Measurements from ENCODE around the gene CTSS.
A peak's percentile ranks its signal among the peaks of the same experiment; 100 is the strongest.
"Not testable (repeated sequence)": the region's sequence is repeated elsewhere in the genome, so short reads cannot be mapped to it uniquely, and the experiment has no call there.

Gene CTSS

DNA sequence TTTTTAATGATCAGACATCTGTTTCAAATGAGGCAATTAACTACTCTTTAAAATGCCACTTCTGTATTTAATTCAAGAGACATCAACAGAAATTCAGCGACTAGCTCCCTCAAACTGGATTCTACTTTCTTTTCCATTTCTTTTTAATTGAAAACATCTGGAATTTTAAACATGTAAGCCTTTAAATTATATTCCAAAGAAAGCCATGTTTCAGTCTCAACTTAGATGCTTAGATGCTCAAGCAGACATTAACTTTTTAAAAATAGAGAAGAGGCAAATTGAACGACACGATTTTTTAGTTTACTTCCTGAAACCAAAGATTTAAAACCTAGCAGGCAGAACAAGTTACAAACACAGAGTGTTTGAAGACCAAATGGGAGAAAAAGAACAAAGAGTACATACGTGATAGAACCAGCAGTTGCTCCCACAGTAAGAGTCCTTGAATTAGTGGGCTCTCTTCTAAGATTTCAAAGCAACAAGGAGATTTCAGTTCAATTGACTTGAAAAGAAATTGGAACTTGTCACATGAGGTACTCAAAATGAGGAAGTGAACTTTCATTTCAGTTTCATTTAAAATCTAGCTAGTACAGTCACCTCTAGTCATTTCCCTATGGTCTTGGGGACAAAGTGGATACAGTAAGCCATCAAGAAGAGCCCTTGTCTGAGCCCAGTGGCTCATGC lies at the start of gene CTSS:
Gene CTSS, minus strand, starts transcription at position 483 of the 681 bp plus-strand sequence. CDS start 1,015 bp downstream, outside the sequence.
- peak; percentile 68 for DNase-seq (ENCODE audit: low spot score)

DNA sequence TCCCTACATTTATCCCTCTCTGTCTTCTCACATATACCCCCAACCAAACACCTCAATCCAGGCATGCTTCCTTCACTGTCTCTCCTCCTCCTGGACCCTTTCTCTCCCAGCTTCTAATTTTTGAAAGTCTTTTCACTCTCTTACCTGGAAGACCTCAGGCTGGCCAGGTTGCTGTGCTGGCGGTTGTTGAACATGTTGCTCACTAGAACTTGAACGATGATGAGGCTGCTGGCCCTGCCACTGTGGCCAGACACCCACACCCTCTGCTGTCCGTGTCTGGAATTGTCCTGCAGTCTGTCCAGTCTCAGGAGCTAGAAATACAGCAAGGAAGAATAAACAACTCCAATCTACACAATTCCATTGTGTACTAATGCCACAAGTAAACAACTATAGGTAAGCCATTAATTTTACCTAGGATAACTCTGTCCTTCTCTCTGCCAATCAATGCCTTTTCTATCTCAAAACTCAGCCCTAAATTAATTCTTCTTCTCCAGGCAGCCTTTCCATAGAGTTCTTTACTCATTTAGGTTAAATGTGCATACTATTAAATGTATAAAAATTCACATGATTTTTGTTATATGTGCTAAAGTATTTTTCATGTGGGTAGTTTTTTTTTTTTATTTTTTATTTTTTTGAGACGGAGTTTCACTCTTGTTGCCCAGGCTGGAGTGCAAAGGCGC lies 47.6 kb upstream of the CTSS start:
- peak; percentile 25 for DNase-seq (ENCODE audit: low spot score)

DNA sequence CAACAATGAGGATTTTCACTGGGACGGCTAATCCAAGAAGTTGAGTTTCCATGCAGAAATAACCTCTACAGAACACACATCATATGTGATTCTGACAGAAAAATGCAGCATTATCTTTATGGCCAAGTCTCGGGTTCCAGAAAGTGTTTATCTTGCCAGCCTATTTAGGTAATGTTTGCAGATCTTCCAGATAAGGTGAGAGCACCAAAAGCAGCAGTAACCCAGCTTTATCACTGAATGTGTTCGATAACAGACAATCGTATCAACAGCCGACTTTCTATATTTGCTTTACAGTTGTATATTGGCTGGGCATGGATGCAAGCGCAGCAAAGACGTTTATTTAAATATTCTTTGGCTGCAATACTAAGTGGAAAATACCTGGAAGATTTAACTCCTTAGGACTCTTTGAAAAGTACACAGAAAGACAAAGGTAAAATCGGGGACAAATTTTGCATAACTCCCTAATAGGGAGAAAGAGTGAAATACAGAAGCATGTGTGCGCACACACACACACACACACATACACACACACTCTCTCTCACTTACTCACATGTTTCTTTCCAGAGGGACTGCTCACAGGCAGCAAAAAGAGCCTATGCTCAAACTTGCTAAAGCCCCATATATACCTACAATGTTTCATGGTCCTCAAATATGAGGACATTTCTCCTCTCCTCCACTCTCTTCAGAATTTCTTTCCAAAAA lies 45.5 kb upstream of the CTSS start:
- no peak for DNase-seq (ENCODE audit: low spot score)

DNA sequence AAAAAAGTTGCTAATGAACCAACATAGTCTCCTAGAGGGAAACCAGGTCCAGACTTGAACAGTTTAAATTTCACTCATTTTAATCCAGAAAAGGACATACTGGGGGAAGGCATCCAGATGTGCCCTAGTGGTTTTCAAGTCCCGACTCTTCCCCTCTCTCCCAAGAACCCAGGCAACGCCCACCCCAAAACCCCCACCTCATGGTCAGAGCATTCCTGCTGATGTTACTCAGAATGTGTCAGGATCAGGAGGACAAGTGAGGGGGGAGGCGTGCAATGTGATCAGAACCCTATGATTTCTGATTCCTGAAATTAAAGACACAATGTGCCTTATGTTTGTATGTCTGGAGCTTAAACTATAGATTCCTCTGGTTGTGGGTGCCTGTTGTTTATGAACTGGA lies 44.1 kb upstream of the CTSS start:
- no peak for DNase-seq (ENCODE audit: low spot score)

DNA sequence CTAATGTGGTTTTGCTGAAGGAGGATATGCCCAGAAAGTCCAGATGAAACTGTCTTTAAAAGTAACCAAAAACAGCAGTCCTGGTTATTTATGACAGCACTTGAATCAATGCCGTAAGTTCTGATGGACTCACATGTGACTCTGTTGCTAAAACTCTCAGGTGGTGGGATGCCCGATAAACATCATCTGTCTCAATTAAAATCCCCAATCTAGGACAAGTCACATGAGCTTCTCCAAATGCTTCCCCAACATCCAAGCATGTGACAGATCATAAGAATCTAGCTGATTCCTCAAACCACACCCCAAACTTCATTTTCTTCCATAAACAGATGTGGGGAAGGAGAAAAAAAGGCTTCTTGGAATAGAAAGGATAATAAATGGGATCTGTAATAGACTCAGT lies 43.3 kb upstream of the CTSS start:
- no peak for DNase-seq (ENCODE audit: low spot score)

DNA sequence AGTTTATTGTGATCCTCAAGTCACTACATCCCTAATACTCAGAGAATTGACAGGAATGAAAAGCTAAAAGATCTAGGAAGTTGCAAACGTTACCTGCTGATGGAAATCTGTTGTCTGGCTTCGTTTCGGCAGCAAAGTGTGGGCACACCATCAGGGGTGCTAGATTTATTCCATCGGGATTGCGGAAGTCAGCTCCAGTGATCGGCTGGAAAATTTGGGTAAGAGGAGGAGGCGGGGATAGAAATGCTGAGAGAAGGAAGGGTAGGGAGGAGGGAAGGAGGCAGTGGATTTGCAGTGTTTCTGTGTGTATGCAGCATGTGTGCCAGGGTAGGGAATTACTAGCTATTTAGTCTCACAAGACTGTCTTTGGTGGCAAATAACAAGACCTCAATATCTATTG lies 42.5 kb upstream of the CTSS start, which contains the start of gene CTSK:
Gene CTSK, minus strand, starts transcription at position 140 of the 400 bp plus-strand sequence. CDS start 1,455 bp downstream, outside the sequence.
- DNase-seq (ENCODE audit: low spot score) = no peak

DNA sequence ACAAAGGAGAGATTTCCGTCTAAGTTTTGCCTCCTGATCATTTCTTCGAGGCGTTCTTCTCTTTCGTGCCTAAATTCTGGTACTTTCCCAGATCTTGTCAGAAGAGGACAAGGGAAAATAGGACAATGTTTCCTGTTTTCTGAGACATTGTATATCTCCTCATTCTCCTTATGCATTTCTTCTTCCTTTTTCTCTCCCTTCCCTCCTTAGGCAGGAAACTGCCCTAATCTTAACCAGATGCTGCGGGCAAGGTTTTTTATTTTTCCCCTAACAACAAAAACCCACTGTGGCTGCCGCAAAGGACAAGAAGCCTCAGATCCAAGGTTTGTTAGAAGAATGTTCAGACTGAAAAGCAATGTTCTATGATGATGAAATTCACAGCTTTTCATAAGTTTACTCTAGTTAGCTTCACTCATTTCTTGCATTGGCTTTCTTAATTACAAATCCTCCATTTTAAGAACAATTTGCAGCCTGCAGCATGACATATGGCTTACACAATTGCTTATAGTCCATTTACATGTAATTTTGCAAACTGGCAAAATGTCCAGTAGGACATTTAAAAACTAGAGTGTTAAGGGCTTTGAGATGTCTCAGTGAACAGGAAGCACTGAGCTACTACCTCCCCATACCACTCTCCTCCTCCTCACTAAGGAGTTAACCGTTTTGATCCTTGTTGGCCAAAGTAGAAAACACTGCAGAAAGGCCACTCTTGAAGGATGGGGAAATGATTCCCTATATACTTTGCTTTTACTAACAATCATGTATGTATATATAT lies 41.9 kb upstream of the CTSS start:
- DNase-seq (ENCODE audit: low spot score) = no peak

DNA sequence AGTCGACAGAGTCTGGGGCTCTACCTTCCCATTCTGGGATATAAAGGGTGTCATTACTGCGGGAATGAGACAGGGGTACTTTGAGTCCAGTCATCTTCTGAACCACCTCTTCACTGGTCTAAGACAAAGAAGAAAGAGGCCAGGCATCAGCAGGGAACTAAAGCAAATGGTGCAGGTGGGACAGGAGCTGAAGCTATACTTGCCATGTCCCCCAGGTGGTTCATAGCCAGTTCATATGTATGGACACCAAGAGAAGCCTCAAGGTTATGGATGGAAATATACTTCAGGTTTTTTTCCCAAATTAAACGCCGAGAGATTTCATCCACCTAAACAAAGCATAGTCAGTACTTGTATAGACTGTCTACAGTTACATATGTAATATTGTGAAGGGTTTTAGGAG lies 40.3 kb upstream of the CTSS start:
- no peak for DNase-seq (ENCODE audit: low spot score)

DNA sequence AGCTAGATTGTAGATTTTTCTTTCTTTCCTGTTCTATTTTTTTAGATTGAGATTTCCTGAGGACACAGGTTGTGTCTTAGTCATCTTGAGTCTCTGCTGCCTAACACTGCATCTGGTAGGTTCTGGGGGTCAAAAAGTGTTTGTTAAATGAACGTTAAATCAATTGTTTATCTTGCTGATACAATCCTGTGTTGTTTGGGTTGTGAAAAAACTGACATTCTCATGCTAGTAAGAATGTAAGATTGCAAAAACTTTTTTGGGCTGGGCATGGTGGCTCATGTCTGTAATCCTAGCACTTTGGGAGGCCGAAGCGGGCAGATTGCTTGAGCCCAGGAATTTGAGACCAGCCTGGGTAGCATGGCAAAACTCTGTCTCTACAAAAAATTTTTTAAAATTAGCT lies 39.1 kb upstream of the CTSS start:
- DNase-seq (ENCODE audit: low spot score) = no peak

DNA sequence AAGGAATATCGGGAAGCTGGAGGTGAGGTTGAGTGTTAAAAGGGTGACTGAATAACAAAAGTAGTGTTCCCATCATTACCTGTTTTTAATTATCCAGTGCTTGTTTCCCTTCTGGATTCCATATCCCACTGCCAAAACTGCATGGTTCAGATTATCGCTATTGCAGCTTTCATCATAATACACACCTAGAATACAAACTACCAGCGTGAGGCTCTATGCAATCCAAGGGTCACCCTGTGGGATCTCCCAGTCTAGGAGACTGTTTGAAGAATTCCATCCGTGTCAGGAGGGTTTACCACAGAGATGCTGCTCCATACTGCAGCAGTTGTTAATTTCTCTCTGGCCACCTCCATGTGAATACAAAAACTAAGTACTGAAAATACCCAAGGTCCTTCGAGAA lies 33.5 kb upstream of the CTSS start:
- DNase-seq (ENCODE audit: low spot score) = no peak

DNA sequence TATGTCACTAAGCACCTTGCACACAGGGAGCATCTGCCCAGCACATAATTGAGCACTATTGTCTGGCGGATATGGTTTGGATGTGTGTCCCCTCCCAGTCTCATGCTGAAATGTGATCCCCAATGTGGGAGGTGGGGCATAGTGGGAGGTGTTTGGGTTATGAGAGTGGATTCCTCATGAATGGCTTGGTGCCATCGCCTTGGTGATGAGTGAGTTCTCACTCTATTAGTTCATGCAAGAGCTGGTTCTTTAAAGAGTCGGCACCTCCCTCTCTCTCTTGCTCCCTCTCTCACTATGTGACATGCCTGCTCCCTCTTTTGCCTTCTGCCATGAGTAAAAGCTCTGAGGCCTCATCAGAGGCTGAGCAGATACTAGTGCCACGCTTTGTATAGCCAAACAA lies 32.9 kb upstream of the CTSS start:
- DNase-seq (ENCODE audit: low spot score) = no peak

DNA sequence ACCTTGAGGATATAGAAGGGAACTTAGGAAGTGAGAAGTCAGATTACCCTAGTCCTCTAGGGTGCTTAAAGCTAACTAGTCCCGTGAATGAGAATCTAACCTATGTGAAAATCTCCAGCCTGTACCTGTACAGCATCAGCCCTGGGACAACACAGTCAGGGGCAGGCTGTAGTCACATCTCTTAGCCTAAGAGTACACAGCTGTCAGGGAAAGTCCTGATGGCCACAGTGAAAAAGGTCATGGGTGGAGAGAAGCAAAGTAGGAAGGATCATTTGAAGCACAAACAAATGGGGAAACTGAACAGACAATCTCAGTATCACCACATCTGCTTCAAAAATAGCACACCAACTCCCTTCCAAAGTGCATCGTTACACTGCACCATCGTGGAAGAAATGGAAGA lies 30.8 kb upstream of the CTSS start:
- no peak for DNase-seq (ENCODE audit: low spot score)

DNA sequence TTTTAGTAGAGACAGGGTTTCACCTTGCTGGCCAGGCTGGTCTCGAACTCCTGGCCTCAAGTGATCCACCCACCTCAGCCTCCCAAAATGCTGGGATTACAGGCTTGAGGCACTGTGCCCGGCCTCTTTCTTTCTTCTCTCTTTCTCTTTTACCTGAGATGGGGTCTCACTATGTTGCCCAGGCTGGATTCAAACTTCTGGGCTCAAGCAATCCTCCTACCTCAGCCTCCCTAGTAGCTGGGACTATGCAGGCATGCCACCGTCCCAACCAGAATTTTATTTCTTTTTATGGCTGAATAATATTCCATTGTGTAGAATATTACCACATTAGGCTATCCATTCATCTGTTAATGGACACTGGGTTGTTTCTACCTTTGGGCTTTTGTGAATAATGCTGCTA lies 28.2 kb upstream of the CTSS start:
- not testable (repeated sequence) for DNase-seq (ENCODE audit: low spot score)

DNA sequence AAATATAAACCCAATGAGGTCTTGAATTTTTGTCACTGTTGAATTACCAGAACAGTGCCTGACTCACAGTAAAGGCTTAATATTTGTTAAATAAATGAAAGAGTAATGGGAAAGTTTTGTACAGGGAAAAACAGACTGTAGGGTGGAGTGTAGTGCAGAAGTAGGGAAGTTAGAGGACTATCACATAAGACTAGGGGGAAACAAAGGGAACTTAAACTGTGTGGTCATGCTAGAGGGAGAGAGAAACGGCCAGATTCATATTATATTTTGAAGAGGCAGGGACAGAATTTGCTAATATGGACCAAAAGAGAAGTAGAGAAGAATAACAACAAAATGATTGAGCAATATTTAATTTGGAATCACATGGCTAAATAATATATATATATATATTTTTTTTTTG lies 27.6 kb upstream of the CTSS start:
- no peak for DNase-seq (ENCODE audit: low spot score)

DNA sequence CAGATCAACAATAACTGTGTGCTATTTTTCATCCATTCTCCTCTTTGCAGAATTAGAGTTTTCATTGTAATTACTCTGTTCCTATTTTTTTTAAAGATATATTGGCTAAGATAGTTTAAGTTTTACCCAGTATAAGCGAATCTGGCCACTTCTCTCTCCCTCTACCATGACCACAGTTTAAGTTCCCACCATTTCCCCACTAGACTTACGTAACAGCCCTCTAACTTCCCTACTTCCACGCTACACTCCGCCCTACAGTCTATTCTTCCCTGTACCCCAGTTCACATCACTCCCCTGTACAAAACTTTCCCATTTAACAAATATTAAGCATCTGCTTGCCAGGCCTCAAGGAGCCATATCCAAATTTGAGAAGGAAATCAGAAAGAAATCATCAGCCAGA lies 26.0 kb upstream of the CTSS start:
- DNase-seq (ENCODE audit: low spot score) = no peak

DNA sequence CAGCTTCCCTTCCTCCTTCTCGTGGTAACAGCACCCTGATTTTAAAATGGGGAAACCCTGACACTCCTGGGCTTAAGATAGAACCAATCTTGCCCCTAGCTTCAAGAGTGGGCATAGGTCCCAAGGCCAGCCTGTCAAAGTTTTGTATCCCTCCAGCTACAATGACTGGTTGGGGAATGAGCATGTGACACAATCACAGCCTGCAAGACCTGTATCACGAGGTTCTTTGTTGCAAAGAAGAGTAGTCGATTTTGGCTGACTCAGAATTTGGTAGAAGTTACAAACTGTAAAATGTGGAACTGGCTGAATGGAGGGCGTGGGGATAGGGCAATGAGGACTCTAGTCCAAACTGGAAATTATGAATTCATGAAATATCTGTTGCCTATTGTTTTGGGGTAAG lies 23.8 kb upstream of the CTSS start:
- no peak for DNase-seq (ENCODE audit: low spot score)

DNA sequence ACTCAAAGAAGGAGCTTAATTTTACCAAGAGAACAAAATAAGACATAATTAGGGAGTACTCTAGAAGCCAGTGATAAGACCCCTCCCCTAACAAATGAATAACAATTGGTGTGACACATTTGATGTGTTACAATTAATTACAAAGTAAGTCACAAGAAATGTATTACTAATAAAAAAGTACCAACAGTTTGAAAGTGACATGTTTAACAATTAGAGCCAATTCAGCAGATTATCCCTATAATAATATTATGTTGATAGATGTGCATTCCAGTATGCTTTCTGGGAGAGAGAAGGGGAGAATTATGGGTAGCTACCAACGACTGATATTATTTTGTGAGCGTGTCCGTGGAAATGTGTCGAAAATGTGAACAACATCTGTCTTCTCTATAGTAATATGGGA lies 23.4 kb upstream of the CTSS start:
- no peak for DNase-seq (ENCODE audit: low spot score)

DNA sequence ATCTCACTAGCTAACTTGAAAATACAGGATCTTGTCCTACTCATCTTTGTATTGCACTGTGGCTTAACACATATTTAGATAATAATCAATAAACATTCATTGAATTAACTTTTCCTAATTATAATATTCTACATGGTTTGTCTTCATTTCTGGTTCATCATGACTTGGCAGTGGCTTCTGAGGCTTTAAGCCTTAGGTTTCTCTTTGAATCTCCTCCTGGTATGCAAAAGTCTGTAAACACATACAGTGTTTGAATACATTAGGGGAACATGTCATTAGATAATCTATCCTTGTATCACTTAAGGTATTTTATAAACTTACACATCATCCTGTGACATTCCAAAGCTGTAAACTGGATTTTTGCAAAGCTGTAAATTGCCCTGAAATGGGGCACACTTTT lies 21.9 kb upstream of the CTSS start:
- DNase-seq (ENCODE audit: low spot score) = no peak

DNA sequence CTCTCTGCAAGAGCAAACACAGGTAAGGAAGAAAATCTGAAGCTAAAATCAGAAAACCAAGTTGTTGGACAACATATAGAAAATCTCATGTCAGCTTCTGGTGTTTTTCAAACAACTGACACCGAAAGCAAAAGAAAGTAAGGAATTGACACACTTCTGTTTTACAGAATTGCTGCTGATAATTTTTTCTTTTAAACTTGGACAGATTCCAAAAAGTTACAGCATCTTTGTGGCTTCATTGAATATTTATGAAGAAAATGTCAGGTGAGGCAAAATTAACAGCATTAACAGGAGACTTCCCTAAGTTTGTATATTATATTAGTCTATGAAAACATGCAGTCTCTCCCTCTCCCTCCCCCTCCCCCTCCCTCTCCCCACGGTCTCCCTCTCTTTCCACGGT lies 14.9 kb upstream of the CTSS start:
- no peak for DNase-seq (ENCODE audit: low spot score)

DNA sequence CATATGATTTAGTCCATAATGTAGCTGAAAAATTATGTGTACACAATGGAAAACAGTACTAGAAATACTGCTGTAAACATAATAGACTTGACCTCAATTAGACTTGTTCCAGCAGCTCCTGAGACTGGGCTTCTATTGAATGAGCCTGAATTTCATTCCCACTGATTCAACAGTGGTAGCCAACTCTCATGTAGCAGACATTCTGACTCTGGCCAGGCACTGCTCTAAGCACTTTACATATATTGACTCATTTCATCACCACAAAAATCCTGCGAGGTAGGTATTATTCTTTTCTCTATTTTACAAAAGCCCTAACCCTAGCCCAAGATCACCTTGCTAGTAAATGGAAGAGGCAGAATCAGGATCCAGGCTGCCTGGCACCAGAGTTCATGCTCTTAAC lies 12.8 kb upstream of the CTSS start:
- peak; percentile 4 for DNase-seq (ENCODE audit: low spot score)

DNA sequence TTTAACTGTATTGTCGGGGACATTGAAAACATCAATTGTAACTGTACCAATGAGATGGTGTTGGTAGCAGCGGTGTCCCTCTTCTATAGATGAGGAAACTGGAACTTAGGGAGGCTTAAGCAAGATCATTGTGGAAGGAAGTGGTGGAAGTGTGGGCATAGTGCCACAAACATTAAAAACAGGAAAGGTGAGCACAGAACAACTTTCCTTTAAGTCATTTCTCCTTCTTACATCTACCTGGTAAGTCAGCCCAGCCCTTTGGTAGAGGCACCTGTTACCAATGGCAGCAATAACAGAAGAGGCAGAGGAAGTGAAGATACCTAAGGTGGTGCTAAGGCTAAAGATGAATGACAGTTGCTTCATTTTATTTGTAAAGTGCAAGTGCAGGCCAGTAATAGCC lies 12.0 kb upstream of the CTSS start:
- peak; percentile 2 for DNase-seq (ENCODE audit: low spot score)

DNA sequence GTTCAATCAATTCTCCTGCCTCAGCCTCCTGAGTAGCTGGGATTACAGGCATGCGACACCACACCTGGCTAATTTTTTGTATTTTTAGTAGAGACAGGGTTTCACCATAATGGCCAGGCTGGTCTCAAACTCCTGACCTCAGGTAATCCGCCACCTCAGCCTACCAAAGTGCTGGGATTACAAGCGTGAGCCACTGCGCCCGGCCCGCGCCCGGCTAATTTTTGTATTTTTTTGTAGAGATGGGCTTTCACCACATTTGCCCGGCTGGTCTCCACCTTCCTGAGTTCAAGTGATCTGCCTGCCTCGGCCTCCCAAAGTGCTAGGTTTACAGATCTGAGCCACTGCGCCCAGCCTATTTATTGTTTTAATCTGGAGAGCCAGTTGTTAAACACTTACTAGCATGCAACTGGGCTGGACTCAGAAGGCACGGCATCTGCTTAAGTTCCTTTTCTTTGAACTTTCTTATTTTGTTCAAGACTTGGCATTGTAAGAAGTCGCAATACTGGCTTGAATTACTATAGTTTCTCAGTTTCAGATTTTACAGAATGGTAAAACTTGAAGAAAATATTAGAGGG lies 10.4 kb upstream of the CTSS start:
- not testable (repeated sequence) for DNase-seq (ENCODE audit: low spot score)
